ENCODE measurements around the gene ACSL5. TPM values are rescaled to one million over a fixed set of nuclear protein-coding genes. Genes with fewer than 3 reads are reported as not detected.
"Not testable (repeated sequence)": the region's sequence is repeated elsewhere in the genome, so short reads cannot be mapped to it uniquely, and the experiment has no call there.

ACSL5 gene
- total RNA-seq, 1 experiment from 2014 or later, result not detected

- Mint-ChIP-seq H3K27me3 (ENCODE audit: low read depth) (no peaks in the 10 kb centered on the region; the same call in 1 of the 2 replicates), H3K4me1 (0 out of 4 replicates have a peak, but pooled peaks cover 0 to 2% of the 10 kb centered on the region in 2 experiments), H3K4me3 (no peak overlapping the region), H3K36me3 (ENCODE audit: insufficient read depth in 1 of 3, low read depth in 3 of 3) (no peaks in the 10 kb centered on the region), H3K9me3 (no peaks in the 10 kb centered on the region; a peak in 1 of 5 replicates), H3K27ac (no peak overlapping the region)
- no peak overlapping the region for H3K14ac ChIP-seq (ENCODE audit: insufficient read depth, low read length)
- no peak overlapping the region for H3K4me2 ChIP-seq (ENCODE audit: insufficient read depth, insufficient read length, low read length)
- no peak overlapping the region for H4K91ac ChIP-seq (ENCODE audit: insufficient read length, low read depth, low read length)
- H3K9me3 ChIP-seq (ENCODE audit: control insufficient read depth, low read depth, low read length), result no peaks in the 10 kb centered on the region
- H2BK120ac ChIP-seq (ENCODE audit: low read depth, low read length, poor library complexity, severe bottlenecking), result no peak overlapping the region
- no peak overlapping the region for H2BK5ac ChIP-seq (ENCODE audit: insufficient read length, low read length)
- TF ChIP-seq, protein P1, sequence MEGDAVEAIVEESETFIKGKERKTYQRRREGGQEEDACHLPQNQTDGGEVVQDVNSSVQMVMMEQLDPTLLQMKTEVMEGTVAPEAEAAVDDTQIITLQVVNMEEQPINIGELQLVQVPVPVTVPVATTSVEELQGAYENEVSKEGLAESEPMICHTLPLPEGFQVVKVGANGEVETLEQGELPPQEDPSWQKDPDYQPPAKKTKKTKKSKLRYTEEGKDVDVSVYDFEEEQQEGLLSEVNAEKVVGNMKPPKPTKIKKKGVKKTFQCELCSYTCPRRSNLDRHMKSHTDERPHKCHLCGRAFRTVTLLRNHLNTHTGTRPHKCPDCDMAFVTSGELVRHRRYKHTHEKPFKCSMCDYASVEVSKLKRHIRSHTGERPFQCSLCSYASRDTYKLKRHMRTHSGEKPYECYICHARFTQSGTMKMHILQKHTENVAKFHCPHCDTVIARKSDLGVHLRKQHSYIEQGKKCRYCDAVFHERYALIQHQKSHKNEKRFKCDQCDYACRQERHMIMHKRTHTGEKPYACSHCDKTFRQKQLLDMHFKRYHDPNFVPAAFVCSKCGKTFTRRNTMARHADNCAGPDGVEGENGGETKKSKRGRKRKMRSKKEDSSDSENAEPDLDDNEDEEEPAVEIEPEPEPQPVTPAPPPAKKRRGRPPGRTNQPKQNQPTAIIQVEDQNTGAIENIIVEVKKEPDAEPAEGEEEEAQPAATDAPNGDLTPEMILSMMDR (conservative IDR thresholded peaks at IDR 0.05), result no peak
- no peak overlapping the region for H3K23ac ChIP-seq (ENCODE audit: insufficient read length, low read depth, low read length)
- H4K5ac ChIP-seq (ENCODE audit: insufficient read length, low read depth, low read length), result no peak overlapping the region
- H4K8ac ChIP-seq (replicated peaks; ENCODE audit: insufficient read length, low read depth, low read length), result no peak overlapping the region
- H3T11ph ChIP-seq (ENCODE audit: low read length), result no peak overlapping the region
- no peak overlapping the region for H3K27ac ChIP-seq (ENCODE audit: insufficient read length, low read depth, low read length)
- H4K20me1 ChIP-seq (ENCODE audit: control insufficient read depth, insufficient read depth, insufficient read length), result no peaks in the 10 kb centered on the region
- no CpG with 5 or more reads among the region's 4 CpGs for WGBS (ENCODE audit: extremely low coverage, insufficient read length, low lambda C conversion rate)
- H3K79me1 ChIP-seq (ENCODE audit: insufficient read depth, low read depth, low read length, poor library complexity, severe bottlenecking), result no peaks in the 10 kb centered on the region
- no peak overlapping the region for H2BK12ac ChIP-seq (ENCODE audit: insufficient read length, low read depth, low read length)
- no peaks in the 10 kb centered on the region for H3K27me3 ChIP-seq (ENCODE audit: insufficient read depth, low read length)
- H2AFZ ChIP-seq (ENCODE audit: low read length), result no peak overlapping the region
- H2BK20ac ChIP-seq (ENCODE audit: low read depth, low read length, poor library complexity, severe bottlenecking), result no peak overlapping the region
- no peaks in the 10 kb centered on the region for H3K79me2 ChIP-seq (ENCODE audit: insufficient read depth, low read length)
- no peak overlapping the region for H3K4ac ChIP-seq (ENCODE audit: low read depth, low read length)
- H3K18ac ChIP-seq (ENCODE audit: insufficient read length, low read depth, low read length), result no peak overlapping the region
- no peak overlapping the region for H2BK15ac ChIP-seq (ENCODE audit: low read depth, low read length)
- H2AK5ac ChIP-seq (ENCODE audit: insufficient read length, low read length), result no peak overlapping the region
- no peak overlapping the region for H3K56ac ChIP-seq (ENCODE audit: insufficient read length, low read depth, low read length)
- H3K23me2 ChIP-seq (ENCODE audit: insufficient read length, low read depth, low read length, poor library complexity, severe bottlenecking), result no peaks in the 10 kb centered on the region
- no peaks in the 10 kb centered on the region for H3K4me1 ChIP-seq (ENCODE audit: insufficient read depth, low read length)
- no peak overlapping the region for H3K9ac ChIP-seq (ENCODE audit: extremely low read depth, insufficient read length, low read length)
- DNase-seq, result no peak
Measured at GRCh38 chr10:112385201-112385600, 11.3 kb downstream of the ACSL5 start.

- H3K79me2 ChIP-seq (ENCODE audit: insufficient read depth, low read length), result not testable (repeated sequence)
Measured at GRCh38 chr10:112388056-112388455, 14.1 kb downstream of the ACSL5 start.

More at GRCh38 chr10:112388056-112388455, 14.1 kb downstream of the ACSL5 start:
- not testable (repeated sequence) for H3K4me1 ChIP-seq (ENCODE audit: insufficient read depth, low read length); H3K36me3 Mint-ChIP-seq (ENCODE audit: insufficient read depth in 1 of 3, low read depth in 3 of 3); H3K79me1 ChIP-seq (ENCODE audit: insufficient read depth, low read depth, low read length, poor library complexity, severe bottlenecking); H4K20me1 ChIP-seq (ENCODE audit: control insufficient read depth, insufficient read depth, insufficient read length); H3K27me3 Mint-ChIP-seq (ENCODE audit: low read depth); H3K23me2 ChIP-seq (ENCODE audit: insufficient read length, low read depth, low read length, poor library complexity, severe bottlenecking); H2BK120ac ChIP-seq (ENCODE audit: low read depth, low read length, poor library complexity, severe bottlenecking); H2BK12ac ChIP-seq (ENCODE audit: insufficient read length, low read depth, low read length); H2BK15ac ChIP-seq (ENCODE audit: low read depth, low read length); H4K91ac ChIP-seq (ENCODE audit: insufficient read length, low read depth, low read length); H3K27ac Mint-ChIP-seq; H3K14ac ChIP-seq (ENCODE audit: insufficient read depth, low read length); H3K9ac ChIP-seq (ENCODE audit: extremely low read depth, insufficient read length, low read length); DNase-seq; H2BK20ac ChIP-seq (ENCODE audit: low read depth, low read length, poor library complexity, severe bottlenecking); H3K9me3 ChIP-seq (ENCODE audit: control insufficient read depth, low read depth, low read length); H3K18ac ChIP-seq (ENCODE audit: insufficient read length, low read depth, low read length); H3K27ac ChIP-seq (ENCODE audit: insufficient read length, low read depth, low read length); H3K23ac ChIP-seq (ENCODE audit: insufficient read length, low read depth, low read length); H4K8ac ChIP-seq (replicated peaks; ENCODE audit: insufficient read length, low read depth, low read length); H4K5ac ChIP-seq (ENCODE audit: insufficient read length, low read depth, low read length); H2BK5ac ChIP-seq (ENCODE audit: insufficient read length, low read length); H3T11ph ChIP-seq (ENCODE audit: low read length); H3K9me3 Mint-ChIP-seq; H3K56ac ChIP-seq (ENCODE audit: insufficient read length, low read depth, low read length); H3K4me3 Mint-ChIP-seq; H3K4ac ChIP-seq (ENCODE audit: low read depth, low read length); H2AK5ac ChIP-seq (ENCODE audit: insufficient read length, low read length); H3K27me3 ChIP-seq (ENCODE audit: insufficient read depth, low read length); H3K4me2 ChIP-seq (ENCODE audit: insufficient read depth, insufficient read length, low read length); H3K4me1 Mint-ChIP-seq; H2AFZ ChIP-seq (ENCODE audit: low read length)
- WGBS (ENCODE audit: extremely low coverage, insufficient read length, low lambda C conversion rate), result no CpG with 5 or more reads among the region's 7 CpGs

All from H9 (cell line).